K562 treated with DMSO at 1 percent for 48 hours (cell line): Measurements from ENCODE around the gene NDUFS7. TPM values are rescaled to one million over a fixed set of nuclear protein-coding genes. Genes with fewer than 3 reads are reported as not detected.

ENCODE experiments used
- total RNA-seq: library from RNA; unstranded; fragments of 300-600 nt; gene quantifications from 2 replicates; pipeline ENCODE4 v1.2.3, GENCODE V29; 2022; ENCODE audit warnings: low replicate concordance; ENCODE audit errors: extremely low read depth

Gene NDUFS7
- total RNA-seq, result not detected in 2 replicates

GRCh38 chr19:1383312-1384084 lies at the start of gene NDUFS7:
TSS of gene NDUFS7 (plus strand) at chr19:1383907. CDS start at chr19:1383927, 20 bp downstream.

GRCh38 chr19:1401138-1401888 lies 17.6 kb downstream of the NDUFS7 start, which contains the start of gene GAMT:
TSS of gene GAMT (minus strand) at chr19:1401542. CDS start at chr19:1401476, 66 bp downstream.

GRCh38 chr19:1407528-1408299 lies 24.0 kb downstream of the NDUFS7 start, which contains the start of gene DAZAP1:
TSS of gene DAZAP1 (plus strand) at chr19:1407586. CDS start at chr19:1407774, 188 bp downstream.

GRCh38 chr19:1438035-1438932 lies 54.6 kb downstream of the NDUFS7 start, which contains the start of gene RPS15:
TSS of gene RPS15 (plus strand) at chr19:1438396. CDS start at chr19:1438426, 30 bp downstream.

Other genes starting within 250 kb of the NDUFS7 start
- 203 TPM in 1 of 2 replicates, not detected in the other for gene SBNO2, start 209.6 kb upstream of the NDUFS7 start, total RNA-seq
- 700 TPM in 1 of 2 replicates, not detected in the other for gene STK11, start 178.1 kb upstream of the NDUFS7 start, total RNA-seq
- gene CBARP, start 145.9 kb upstream of the NDUFS7 start, total RNA-seq, result not detected in 2 replicates
- gene ATP5F1D, start 142.2 kb upstream of the NDUFS7 start, total RNA-seq, result not detected in 2 replicates
- gene MIDN, start 135.3 kb upstream of the NDUFS7 start, total RNA-seq, result not detected in 2 replicates
- gene CIRBP, start 114.6 kb upstream of the NDUFS7 start, total RNA-seq, result not detected in 2 replicates
- gene FAM174C, start 108.4 kb upstream of the NDUFS7 start, total RNA-seq, result not detected in 2 replicates
- not detected in 2 replicates for gene EFNA2, start 98.0 kb upstream of the NDUFS7 start, total RNA-seq
- not detected in 2 replicates for gene GAMT, start 17.6 kb downstream of the NDUFS7 start, total RNA-seq
- not detected in 2 replicates for gene DAZAP1, start 23.7 kb downstream of the NDUFS7 start, total RNA-seq
- gene RPS15, start 54.5 kb downstream of the NDUFS7 start, total RNA-seq, result 3,927 TPM in 1 of 2 replicates, not detected in the other
- gene APC2, start 66.2 kb downstream of the NDUFS7 start, total RNA-seq, result not detected in 2 replicates
- gene C19orf25, start 95.3 kb downstream of the NDUFS7 start, total RNA-seq, result not detected in 2 replicates
- not detected in 2 replicates for gene PCSK4, start 106.4 kb downstream of the NDUFS7 start, total RNA-seq
- gene REEP6, start 107.3 kb downstream of the NDUFS7 start, total RNA-seq, result not detected in 2 replicates
- gene ADAMTSL5, start 129.1 kb downstream of the NDUFS7 start, total RNA-seq, result not detected in 2 replicates
- not detected in 2 replicates for gene PLK5, start 140.2 kb downstream of the NDUFS7 start, total RNA-seq
- not detected in 2 replicates for gene MEX3D, start 184.4 kb downstream of the NDUFS7 start, total RNA-seq
- gene MBD3, start 209.0 kb downstream of the NDUFS7 start, total RNA-seq, result 422 TPM in 1 of 2 replicates, not detected in the other
- gene UQCR11, start 221.6 kb downstream of the NDUFS7 start, total RNA-seq, result not detected in 2 replicates